RWPE2 (cell line): ENCODE data around the gene SIPA1L3.
"Not testable (repeated sequence)": the region's sequence is repeated elsewhere in the genome, so short reads cannot be mapped to it uniquely, and the experiment has no call there.

ENCODE experiments used
- ATAC-seq: fragments of 200-7000 bp; cut with Tn5 transposase; 3 replicates; pipeline ENCODE4 v1.9.1; 2021; ENCODE audit warnings: low read depth
- DNase-seq: peaks from one replicate; pipeline ENCODE4 v3.0.0-alpha.2; 2020; ENCODE audit warnings: low spot score
- H3K27ac ChIP-seq: fragments of 450-650 bp; 2 replicates; pipeline ENCODE4 v1.5.1; 2017; ENCODE audit warnings: mild to moderate bottlenecking; ENCODE audit not compliant: poor library complexity, severe bottlenecking
- H3K27me3 ChIP-seq: fragments of 250-450 bp; sonication (Bioruptor Pico); 2 replicates; pipeline ENCODE4 v1.5.1; 2021; ENCODE audit warnings: mild to moderate bottlenecking, moderate library complexity; ENCODE audit not compliant: insufficient read depth, poor library complexity, severe bottlenecking
- H3K36me3 ChIP-seq: fragments of 250-450 bp; sonication (Bioruptor Pico); 2 replicates; pipeline ENCODE4 v1.5.1; 2020; ENCODE audit warnings: low read depth, mild to moderate bottlenecking, moderate library complexity
- H3K4me1 ChIP-seq: fragments of 250-450 bp; sonication (Bioruptor Pico); 2 replicates; pipeline ENCODE4 v1.5.1; 2021; ENCODE audit warnings: mild to moderate bottlenecking, moderate library complexity; ENCODE audit not compliant: insufficient read depth, poor library complexity, severe bottlenecking
- H3K4me3 ChIP-seq: fragments of 250-450 bp; sonication (Bioruptor Pico); 2 replicates; pipeline ENCODE4 v1.5.1; 2021; ENCODE audit warnings: mild to moderate bottlenecking, moderate library complexity; ENCODE audit not compliant: severe bottlenecking
- H3K9me3 ChIP-seq: fragments of 250-450 bp; sonication (Bioruptor Pico); 2 replicates; pipeline ENCODE4 v1.5.1; 2021; ENCODE audit warnings: mild to moderate bottlenecking, moderate library complexity; ENCODE audit not compliant: severe bottlenecking
- TF ChIP-seq, protein P1 (sequence below): fragments of 450-650 bp; IDR thresholded peaks from one replicate; pipeline ENCODE4 v1.5.1; 2017; ENCODE audit warnings: mild to moderate bottlenecking, moderate library complexity; ENCODE audit not compliant: poor library complexity, severe bottlenecking

The SIPA1L3 gene

DNA sequence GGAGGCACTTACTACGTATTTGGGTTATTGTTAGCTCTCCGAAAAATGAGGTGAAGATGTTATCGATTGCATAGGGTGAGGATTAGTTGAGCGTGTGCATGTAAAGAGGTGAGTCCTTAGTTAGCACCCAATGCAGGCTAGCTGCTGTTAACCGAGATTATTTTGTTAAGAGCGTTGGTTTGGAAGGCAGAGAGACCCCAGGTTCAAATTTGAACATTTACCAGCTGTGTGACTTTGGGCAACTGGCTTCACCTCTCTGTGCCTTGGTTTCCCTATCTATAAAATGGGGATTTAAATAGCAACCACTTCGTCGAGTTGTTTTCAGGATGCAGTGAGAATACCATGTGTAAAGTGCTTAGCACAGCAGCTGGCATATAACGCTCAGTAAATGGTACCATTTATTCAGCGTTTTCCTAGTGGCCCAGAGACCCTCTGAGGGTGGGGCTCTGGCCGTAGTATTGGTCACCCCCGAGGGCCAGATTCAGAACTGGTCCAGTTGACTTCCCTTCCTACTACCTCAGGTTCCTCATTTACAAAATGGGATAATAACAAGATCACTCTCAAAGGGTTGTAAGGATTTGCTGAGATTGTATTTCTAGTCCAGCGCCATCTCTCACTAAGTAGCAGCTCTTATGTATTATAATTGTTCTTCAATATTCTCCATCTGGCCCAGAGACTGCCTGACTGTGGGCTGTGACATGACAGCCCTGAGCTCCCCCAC lies 887 bp downstream of the SIPA1L3 start:
- Histone ChIP-seq H3K4me3 (peak overlapping the region; percentile 98), H3K36me3 (peaks cover 8% of the 10 kb centered on the region), H3K9me3 (no peaks in the 10 kb centered on the region), H3K4me1 (peaks cover 22% of the 10 kb centered on the region), H3K27me3 (no peaks in the 10 kb centered on the region), H3K27ac (peak overlapping the region; percentile 72)
- ATAC-seq (no peak), DNase-seq (no peak)
- TF ChIP-seq, protein P1, sequence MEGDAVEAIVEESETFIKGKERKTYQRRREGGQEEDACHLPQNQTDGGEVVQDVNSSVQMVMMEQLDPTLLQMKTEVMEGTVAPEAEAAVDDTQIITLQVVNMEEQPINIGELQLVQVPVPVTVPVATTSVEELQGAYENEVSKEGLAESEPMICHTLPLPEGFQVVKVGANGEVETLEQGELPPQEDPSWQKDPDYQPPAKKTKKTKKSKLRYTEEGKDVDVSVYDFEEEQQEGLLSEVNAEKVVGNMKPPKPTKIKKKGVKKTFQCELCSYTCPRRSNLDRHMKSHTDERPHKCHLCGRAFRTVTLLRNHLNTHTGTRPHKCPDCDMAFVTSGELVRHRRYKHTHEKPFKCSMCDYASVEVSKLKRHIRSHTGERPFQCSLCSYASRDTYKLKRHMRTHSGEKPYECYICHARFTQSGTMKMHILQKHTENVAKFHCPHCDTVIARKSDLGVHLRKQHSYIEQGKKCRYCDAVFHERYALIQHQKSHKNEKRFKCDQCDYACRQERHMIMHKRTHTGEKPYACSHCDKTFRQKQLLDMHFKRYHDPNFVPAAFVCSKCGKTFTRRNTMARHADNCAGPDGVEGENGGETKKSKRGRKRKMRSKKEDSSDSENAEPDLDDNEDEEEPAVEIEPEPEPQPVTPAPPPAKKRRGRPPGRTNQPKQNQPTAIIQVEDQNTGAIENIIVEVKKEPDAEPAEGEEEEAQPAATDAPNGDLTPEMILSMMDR: no peak

- peaks cover 22% of the 10 kb centered on the region for H3K4me1 ChIP-seq
- peak overlapping the region; percentile 72 for H3K27ac ChIP-seq
- no peak for DNase-seq
- no peaks in the 10 kb centered on the region for H3K9me3 ChIP-seq
- H3K36me3 ChIP-seq: peaks cover 8% of the 10 kb centered on the region
- no peak for ATAC-seq
- TF ChIP-seq, protein P1: no peak
- H3K4me3 ChIP-seq: no peak overlapping the region
- no peaks in the 10 kb centered on the region for H3K27me3 ChIP-seq
These were observed 2.7 kb downstream of the SIPA1L3 start for GRCh38 chr19:37909661-37910199.

DNA sequence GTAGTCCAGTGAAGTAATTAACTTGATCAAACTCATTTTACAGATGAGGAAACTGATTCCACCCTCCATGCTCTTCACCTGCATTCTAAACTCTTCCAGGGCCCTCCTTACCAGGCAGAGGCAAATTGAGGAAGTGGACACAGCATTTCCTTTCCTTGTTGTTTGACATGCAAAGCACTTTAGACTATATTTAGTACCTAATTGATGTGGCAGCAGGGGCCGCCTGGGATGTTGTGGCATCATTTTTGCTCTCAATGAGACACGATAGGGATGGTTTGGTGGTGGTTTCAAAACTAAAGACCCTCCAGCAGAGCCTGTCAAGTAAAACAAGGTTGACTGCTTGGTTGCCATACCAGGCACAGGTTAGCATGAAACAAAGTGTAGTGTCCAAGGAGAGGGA lies 7.9 kb downstream of the SIPA1L3 start:
- DNase-seq (no peak), ATAC-seq (no peak)
- H3K27me3 ChIP-seq: no peaks in the 10 kb centered on the region
- H3K36me3 ChIP-seq: peaks cover 36% of the 10 kb centered on the region
- peaks cover 10% of the 10 kb centered on the region for H3K4me1 ChIP-seq
- H3K4me3 ChIP-seq: no peak overlapping the region
- H3K9me3 ChIP-seq: no peaks in the 10 kb centered on the region
- TF ChIP-seq, protein P1: no peak
- H3K27ac ChIP-seq: no peak overlapping the region

DNA sequence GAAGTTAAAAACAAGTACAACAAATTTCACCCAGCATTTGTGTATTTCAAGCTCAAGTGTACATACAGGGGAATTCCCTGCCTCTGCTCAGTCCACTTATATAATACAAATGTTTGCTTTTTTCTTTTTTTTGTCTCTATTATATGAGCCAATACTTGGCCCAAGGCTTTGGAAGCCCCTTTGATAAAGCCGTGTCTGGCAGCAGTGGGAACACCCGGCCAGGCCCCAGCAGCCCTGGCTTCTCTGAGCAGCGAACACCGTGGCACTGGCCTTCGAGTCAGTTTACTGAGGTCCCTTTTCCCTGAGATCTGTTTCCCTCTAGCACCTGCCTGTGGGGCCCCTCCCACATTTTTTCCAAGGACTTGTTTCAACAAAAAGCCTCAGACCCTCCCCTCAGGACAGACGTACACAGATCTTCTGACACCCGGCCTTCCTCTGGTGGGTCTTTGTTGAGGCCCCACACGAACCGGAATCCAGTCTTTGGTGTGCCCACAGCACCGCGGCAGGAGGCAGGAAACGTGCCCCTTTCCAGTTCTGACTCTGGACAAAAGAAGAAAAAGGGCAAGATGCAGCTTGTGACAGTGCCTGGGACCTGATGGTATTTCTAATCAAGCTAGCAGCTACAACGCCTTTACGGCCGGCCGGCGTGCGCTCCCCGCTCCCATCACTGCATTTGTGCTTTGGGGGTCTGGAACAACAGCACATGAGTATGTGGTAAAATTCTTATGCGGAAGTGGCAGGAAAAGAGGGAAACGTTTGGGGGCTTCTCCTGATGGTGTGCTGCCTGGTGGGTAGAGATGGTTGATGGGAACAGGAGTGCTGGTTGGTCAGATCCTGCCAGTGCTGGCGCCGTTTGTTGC lies 13.8 kb downstream of the SIPA1L3 start:
- no peaks in the 10 kb centered on the region for H3K9me3 ChIP-seq
- no peaks in the 10 kb centered on the region for H3K27me3 ChIP-seq
- ATAC-seq (no peak), DNase-seq (no peak)
- H3K4me1 ChIP-seq: no peaks in the 10 kb centered on the region
- H3K4me3 ChIP-seq: no peak overlapping the region
- H3K36me3 ChIP-seq: peaks cover 55% of the 10 kb centered on the region
- TF ChIP-seq, protein P1: no peak
- no peak overlapping the region for H3K27ac ChIP-seq

DNA sequence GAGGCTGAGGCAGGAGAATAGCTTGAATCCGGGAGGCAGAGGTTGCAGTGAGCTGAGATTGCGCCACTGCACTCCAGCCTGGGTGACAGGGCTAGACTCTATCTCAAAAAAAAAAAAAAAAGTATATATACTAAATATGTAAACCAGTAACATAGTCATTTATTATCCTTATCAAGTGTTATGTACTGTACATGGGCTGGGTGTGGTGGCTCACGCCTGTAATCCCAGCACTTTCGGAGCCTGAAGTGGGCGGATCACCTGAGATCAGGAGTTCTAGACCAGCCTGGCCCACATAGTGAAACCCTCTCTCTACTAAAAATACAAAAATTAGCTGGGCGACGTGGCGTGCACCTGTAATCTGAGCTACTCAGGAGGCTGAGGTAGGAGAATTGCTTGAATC lies 17.6 kb downstream of the SIPA1L3 start:
- not testable (repeated sequence) for DNase-seq, H3K4me1 ChIP-seq, ATAC-seq, H3K4me3 ChIP-seq, H3K27me3 ChIP-seq, H3K27ac ChIP-seq, H3K9me3 ChIP-seq
- peaks cover 30% of the 10 kb centered on the region for H3K36me3 ChIP-seq
